KMS-11 (cell line): ENCODE measurements around the gene TSPAN9.

Experiments
- H2AFZ ChIP-seq: fragments of 200-600 bp; sonication (generic); 2 replicates; pipeline ENCODE4 v1.6.1; 2016; ENCODE audit warnings: antibody characterized with exemption, mixed run types, low read depth
- H3K27ac ChIP-seq: fragments of 200-600 bp; sonication (generic); 2 replicates; pipeline ENCODE4 v1.6.1; 2016; ENCODE audit warnings: mild to moderate bottlenecking, mixed run types
- H3K27me3 ChIP-seq: fragments of 200-600 bp; sonication (generic); 2 replicates; pipeline ENCODE4 v1.6.1; 2017; ENCODE audit warnings: mild to moderate bottlenecking, low read depth, mixed run types, moderate library complexity; ENCODE audit not compliant: insufficient read depth
- H3K36me3 ChIP-seq: fragments of 200-600 bp; sonication (generic); 2 replicates; pipeline ENCODE4 v1.6.1; 2017; ENCODE audit warnings: mild to moderate bottlenecking, mixed run types; ENCODE audit not compliant: insufficient read depth
- H3K4me1 ChIP-seq: fragments of 200-600 bp; sonication (generic); 2 replicates; pipeline ENCODE4 v1.6.1; 2016; ENCODE audit warnings: mild to moderate bottlenecking, low read depth, mixed run types; ENCODE audit not compliant: poor library complexity, severe bottlenecking
- H3K4me2 ChIP-seq: fragments of 200-600 bp; sonication (generic); 2 replicates; pipeline ENCODE4 v1.7.0; 2016; ENCODE audit warnings: mild to moderate bottlenecking, mixed run types
- H3K4me3 ChIP-seq: fragments of 200-600 bp; sonication (generic); IDR thresholded peaks from 2 replicates; pipeline ENCODE4 v1.6.1; 2017; ENCODE audit warnings: low read depth, low read length, mixed read lengths; ENCODE audit not compliant: insufficient read depth
- H3K79me2 ChIP-seq: fragments of 200-600 bp; sonication (generic); 2 replicates; pipeline ENCODE4 v1.6.1; 2016; ENCODE audit warnings: low read depth, mixed run types; ENCODE audit not compliant: insufficient read depth
- H3K9ac ChIP-seq: fragments of 200-600 bp; sonication (generic); 2 replicates; pipeline ENCODE4 v1.6.1; 2016; ENCODE audit warnings: mild to moderate bottlenecking, mixed run types
- H4K20me1 ChIP-seq: fragments of 200-600 bp; sonication (generic); 2 replicates; pipeline ENCODE4 v1.6.1; 2016; ENCODE audit warnings: mild to moderate bottlenecking, mixed run types; ENCODE audit not compliant: insufficient read depth
- TF ChIP-seq, protein P1 (sequence below): fragments of 200-600 bp; sonication (generic); conservative IDR thresholded peaks from 2 replicates; pipeline ENCODE4 v1.6.1; 2017; ENCODE audit warnings: low read depth, mild to moderate bottlenecking, antibody characterized with exemption, low read length, moderate library complexity, mixed read lengths

TSPAN9 gene

DNA sequence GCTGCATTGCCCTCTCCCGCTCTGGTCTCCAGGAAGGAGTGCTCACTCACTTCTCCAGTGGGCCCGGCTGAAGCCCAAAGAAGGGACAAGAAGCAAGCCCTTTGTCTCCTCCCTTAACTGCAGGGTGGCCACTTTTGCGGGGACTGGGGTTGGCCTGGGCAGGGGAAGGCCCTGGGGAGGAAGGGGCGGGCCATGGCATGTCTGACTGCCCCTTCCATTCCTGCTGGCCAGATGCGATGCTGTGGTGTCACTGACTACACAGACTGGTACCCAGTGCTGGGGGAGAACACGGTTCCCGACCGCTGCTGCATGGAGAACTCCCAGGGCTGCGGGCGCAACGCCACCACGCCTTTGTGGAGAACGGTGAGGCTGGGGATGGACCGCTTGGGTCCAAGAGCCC lies 203.8 kb downstream of the TSPAN9 start:
- H3K4me1 ChIP-seq, result no peaks in the 10 kb centered on the region
- H3K4me3 ChIP-seq, result no peak overlapping the region
- H3K27me3 ChIP-seq, result no peaks in the 10 kb centered on the region
- TF ChIP-seq, protein P1, sequence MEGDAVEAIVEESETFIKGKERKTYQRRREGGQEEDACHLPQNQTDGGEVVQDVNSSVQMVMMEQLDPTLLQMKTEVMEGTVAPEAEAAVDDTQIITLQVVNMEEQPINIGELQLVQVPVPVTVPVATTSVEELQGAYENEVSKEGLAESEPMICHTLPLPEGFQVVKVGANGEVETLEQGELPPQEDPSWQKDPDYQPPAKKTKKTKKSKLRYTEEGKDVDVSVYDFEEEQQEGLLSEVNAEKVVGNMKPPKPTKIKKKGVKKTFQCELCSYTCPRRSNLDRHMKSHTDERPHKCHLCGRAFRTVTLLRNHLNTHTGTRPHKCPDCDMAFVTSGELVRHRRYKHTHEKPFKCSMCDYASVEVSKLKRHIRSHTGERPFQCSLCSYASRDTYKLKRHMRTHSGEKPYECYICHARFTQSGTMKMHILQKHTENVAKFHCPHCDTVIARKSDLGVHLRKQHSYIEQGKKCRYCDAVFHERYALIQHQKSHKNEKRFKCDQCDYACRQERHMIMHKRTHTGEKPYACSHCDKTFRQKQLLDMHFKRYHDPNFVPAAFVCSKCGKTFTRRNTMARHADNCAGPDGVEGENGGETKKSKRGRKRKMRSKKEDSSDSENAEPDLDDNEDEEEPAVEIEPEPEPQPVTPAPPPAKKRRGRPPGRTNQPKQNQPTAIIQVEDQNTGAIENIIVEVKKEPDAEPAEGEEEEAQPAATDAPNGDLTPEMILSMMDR, result no peak
- H2AFZ ChIP-seq, result no peak overlapping the region
- H3K4me2 ChIP-seq, result no peak overlapping the region
- H4K20me1 ChIP-seq, result no peaks in the 10 kb centered on the region
- H3K9ac ChIP-seq, result no peak overlapping the region
- no peaks in the 10 kb centered on the region for H3K36me3 ChIP-seq
- no peak overlapping the region for H3K27ac ChIP-seq
- H3K79me2 ChIP-seq, result no peaks in the 10 kb centered on the region

DNA sequence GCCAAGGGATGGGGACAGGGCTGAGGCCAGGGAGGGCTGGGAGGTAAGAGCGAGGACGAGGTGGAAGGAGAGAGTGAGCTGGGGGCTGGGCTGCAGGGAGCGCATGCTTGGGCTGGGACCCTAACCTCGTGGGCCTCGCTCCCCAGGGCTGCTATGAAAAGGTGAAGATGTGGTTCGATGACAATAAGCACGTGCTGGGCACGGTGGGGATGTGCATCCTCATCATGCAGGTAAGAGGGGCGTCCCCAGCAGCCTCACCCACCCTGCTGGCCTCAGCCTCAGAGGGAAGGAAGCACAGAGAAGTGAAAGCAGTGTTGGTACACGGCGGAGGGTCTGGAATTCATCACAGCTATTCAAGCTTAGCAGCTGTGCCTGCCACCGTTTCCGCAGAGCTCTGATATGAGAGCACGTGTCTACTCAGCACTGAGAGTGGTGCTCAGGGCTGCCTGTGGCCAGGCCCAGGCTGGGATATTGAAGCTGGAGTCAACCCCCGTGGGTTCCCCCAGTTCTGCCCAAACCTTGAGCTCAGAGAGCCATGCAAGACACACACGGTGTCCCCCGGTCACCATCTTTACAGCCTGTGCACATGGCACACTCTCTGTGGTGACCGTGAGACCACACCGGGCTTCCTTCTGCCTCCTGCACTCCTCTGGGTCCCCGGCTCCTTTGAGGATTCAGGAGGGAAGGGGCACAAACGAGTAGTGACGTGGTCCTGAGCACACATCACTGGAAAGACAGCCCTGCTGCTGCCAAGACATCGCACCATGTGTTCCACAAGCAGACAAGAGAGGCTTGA lies 204.6 kb downstream of the TSPAN9 start:
- no peaks in the 10 kb centered on the region for H4K20me1 ChIP-seq
- no peak overlapping the region for H3K27ac ChIP-seq
- TF ChIP-seq, protein P1, result no peak
- no peaks in the 10 kb centered on the region for H3K36me3 ChIP-seq
- no peak overlapping the region for H3K4me2 ChIP-seq
- no peak overlapping the region for H3K9ac ChIP-seq
- H3K79me2 ChIP-seq, result no peaks in the 10 kb centered on the region
- no peak overlapping the region for H2AFZ ChIP-seq
- no peaks in the 10 kb centered on the region for H3K27me3 ChIP-seq
- H3K4me1 ChIP-seq, result no peaks in the 10 kb centered on the region
- no peak overlapping the region for H3K4me3 ChIP-seq

DNA sequence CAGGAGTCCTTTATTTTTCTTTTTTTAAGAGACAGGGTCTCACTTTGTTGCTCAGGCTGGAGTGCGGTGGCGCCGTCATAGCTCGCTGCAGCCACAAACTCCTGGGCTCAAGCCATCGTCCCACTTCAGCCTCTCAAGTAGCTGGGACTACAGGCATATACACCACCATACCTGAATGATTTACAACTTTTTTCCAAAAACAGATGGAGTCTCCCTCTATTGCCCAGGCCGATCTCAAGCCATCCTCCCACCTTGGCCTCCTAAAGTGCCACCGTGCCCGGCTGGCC lies 205.1 kb downstream of the TSPAN9 start:
- Histone ChIP-seq H3K36me3 (no peaks in the 10 kb centered on the region), H4K20me1 (no peaks in the 10 kb centered on the region), H3K4me1 (no peaks in the 10 kb centered on the region), H3K4me3 (no peak overlapping the region), H3K79me2 (no peaks in the 10 kb centered on the region), H2AFZ (no peak overlapping the region), H3K27me3 (no peaks in the 10 kb centered on the region), H3K4me2 (no peak overlapping the region), H3K27ac (no peak overlapping the region), H3K9ac (no peak overlapping the region)
- TF ChIP-seq, protein P1, result no peak

DNA sequence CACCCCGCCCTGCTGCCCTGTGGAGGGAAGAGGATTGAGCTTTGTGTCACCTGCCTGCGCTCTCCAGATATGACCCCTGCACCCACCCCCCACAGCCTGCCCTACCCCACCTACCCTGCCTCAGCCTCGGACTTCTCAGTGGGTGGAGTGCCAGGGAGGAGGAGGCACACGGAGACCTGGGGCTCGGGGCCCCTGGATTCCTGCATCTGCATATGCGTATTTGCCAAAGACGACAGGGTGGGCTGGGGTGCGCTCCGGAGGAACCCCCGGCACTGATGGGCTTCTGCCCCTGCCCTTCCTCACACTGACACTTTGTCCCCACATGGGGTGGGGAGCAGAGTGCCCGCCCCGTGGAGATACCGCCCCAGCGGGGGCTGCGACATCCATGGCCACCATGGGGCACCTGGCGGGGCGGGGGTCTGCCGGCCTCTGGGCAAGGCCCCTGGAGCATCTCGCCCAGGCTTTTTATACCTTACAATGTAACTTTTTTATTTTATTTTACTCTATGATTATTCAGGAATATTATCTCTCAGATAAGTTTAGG lies 206.0 kb downstream of the TSPAN9 start:
- Histone ChIP-seq H3K4me2 (no peak overlapping the region), H4K20me1 (no peaks in the 10 kb centered on the region), H3K79me2 (no peaks in the 10 kb centered on the region), H3K4me3 (no peak overlapping the region), H3K27ac (no peak overlapping the region), H2AFZ (no peak overlapping the region), H3K4me1 (no peaks in the 10 kb centered on the region), H3K27me3 (no peaks in the 10 kb centered on the region), H3K36me3 (no peaks in the 10 kb centered on the region), H3K9ac (no peak overlapping the region)
- TF ChIP-seq, protein P1, result no peak
